MM.1S (cell line): ENCODE measurements around the gene JHY.

Source experiments
- EZH2 ChIP-seq: fragments of 300-600 bp; sonication (generic); optimal IDR thresholded peaks from 2 replicates; pipeline ENCODE3; 2017; ENCODE audit warnings: low read depth, mild to moderate bottlenecking, antibody characterized with exemption, low read length, mixed read lengths
- EZH2phosphoT487 ChIP-seq: fragments of 300-600 bp; sonication (generic); IDR thresholded peaks from 2 replicates; pipeline ENCODE4 v1.6.1; 2018; ENCODE audit warnings: antibody characterized with exemption, low read length
- TF ChIP-seq, protein P1 (sequence below): fragments of 300-600 bp; sonication (generic); IDR thresholded peaks from 2 replicates; pipeline ENCODE4 v1.5.1; 2016; ENCODE audit warnings: antibody characterized with exemption, low read length, mixed read lengths

- TF ChIP-seq, protein P1, sequence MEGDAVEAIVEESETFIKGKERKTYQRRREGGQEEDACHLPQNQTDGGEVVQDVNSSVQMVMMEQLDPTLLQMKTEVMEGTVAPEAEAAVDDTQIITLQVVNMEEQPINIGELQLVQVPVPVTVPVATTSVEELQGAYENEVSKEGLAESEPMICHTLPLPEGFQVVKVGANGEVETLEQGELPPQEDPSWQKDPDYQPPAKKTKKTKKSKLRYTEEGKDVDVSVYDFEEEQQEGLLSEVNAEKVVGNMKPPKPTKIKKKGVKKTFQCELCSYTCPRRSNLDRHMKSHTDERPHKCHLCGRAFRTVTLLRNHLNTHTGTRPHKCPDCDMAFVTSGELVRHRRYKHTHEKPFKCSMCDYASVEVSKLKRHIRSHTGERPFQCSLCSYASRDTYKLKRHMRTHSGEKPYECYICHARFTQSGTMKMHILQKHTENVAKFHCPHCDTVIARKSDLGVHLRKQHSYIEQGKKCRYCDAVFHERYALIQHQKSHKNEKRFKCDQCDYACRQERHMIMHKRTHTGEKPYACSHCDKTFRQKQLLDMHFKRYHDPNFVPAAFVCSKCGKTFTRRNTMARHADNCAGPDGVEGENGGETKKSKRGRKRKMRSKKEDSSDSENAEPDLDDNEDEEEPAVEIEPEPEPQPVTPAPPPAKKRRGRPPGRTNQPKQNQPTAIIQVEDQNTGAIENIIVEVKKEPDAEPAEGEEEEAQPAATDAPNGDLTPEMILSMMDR = no peak
- no peak for TF ChIP-seq EZH2
- TF ChIP-seq EZH2phosphoT487 = no peak
Measured at GRCh38 chr11:122902951-122903350, 20.4 kb downstream of the JHY start.
